GM19395 (cell line): ENCODE results near the gene HIPK4.
"Not testable (repeated sequence)": the region's sequence is repeated elsewhere in the genome, so short reads cannot be mapped to it uniquely, and the experiment has no call there.

Experiments used
- ATAC-seq: cut with Tn5 transposase; IDR thresholded peaks from one replicate; pipeline ENCODE4 v1.9.1; 2021; ENCODE audit warnings: mild to moderate bottlenecking, moderate library complexity; ENCODE audit not compliant: unreplicated experiment

HIPK4 gene, protein sequence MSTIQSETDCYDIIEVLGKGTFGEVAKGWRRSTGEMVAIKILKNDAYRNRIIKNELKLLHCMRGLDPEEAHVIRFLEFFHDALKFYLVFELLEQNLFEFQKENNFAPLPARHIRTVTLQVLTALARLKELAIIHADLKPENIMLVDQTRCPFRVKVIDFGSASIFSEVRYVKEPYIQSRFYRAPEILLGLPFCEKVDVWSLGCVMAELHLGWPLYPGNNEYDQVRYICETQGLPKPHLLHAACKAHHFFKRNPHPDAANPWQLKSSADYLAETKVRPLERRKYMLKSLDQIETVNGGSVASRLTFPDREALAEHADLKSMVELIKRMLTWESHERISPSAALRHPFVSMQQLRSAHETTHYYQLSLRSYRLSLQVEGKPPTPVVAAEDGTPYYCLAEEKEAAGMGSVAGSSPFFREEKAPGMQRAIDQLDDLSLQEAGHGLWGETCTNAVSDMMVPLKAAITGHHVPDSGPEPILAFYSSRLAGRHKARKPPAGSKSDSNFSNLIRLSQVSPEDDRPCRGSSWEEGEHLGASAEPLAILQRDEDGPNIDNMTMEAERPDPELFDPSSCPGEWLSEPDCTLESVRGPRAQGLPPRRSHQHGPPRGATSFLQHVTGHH

DNA sequence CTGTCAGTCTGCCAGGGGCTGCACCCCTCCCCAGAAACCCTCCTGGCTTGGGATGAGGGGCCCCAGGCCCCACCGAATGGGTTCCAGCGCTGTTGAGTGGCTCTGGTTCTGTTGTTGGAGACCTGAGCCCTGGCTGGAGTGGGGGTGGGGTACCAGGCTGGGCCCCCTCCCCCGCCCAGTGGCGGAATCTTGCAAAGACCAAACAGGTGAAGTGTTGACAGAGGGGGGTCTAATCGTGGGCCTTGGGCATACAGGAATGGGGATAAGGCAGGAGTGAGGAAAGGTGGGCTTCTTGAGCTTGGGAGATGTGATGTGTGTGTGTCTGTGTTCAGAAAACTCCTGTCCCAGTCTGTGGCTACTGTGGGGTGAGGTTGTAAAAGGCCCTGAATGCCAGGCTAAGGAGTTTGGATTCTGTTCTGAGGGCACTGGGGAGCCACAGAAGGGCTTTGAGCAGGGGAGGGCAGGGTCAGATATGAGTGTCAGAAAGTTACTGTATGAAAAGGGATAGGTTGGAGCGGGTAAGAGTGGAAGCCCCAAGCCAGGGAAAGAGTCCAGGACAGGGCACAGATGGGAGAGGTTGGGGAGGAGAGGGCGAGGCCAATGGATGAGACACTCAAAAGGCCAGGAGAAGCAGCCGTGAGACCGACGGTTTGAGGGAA, at the start of gene HIPK4:
Gene HIPK4 (minus strand): TSS at position 98 of the 659 bp plus-strand sequence. CDS start 279 bp downstream, outside the sequence.
- ATAC-seq: no peak

DNA sequence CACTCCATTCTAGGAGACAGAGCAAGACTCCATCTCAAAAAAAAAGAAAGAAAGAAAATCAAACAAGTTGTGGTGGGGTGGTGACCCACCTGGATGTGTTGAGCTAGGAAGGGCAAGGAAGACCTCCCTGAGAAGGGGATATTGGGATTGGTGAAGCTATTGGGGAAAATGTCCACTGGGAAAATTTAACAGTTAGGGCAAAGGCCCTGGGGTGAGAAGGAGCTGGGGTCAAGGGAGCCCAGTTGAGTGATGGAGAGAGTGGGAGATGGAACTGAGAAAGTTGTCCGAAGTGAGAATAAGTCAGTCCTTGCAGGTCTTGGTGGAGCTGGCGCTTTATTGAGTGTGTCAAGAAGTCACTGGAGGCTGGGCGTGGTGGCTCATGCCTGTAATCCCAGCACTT, 48.3 kb upstream of the HIPK4 start:
- no peak for ATAC-seq

DNA sequence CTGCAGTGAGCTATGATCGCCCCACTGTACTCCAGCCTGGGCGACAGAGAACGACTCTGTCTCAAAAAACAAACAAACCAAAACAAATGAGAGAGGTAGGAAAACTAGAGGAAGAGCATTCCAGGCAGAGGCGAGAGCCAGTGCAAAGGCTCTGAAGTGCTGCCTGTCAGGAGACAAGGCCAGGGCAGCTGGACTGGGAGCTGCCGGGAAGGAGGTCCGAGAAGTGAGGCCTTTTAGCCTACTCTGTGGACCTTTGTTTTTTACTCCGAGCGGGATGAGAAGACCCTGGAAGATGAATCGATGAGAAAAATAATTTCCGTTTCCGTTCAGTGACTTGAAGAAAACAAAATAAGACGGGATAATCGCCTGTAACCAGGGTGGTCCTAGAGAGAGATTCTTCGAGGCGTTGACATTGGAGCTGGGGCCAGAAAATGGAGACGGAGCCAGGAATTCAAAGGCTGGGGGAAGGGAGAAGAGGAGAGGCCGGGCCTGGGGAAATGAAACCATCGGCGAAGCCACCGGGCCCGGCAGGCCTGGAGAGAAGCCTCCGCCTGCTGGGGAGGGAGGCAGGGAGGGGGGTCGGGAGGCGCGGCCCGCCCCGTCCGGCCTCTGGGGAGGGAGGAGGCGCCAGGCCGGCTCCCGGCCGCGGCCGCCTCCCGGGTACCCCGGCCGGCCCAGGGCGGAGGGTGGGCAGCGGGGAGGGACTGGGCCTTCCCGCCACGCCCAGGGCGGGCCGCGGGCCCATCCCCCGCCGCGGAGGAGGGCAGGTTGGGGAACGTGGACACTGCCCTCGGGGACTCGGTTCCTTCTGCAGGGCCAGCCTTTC, 43.6 kb upstream of the HIPK4 start:
- ATAC-seq: no peak

DNA sequence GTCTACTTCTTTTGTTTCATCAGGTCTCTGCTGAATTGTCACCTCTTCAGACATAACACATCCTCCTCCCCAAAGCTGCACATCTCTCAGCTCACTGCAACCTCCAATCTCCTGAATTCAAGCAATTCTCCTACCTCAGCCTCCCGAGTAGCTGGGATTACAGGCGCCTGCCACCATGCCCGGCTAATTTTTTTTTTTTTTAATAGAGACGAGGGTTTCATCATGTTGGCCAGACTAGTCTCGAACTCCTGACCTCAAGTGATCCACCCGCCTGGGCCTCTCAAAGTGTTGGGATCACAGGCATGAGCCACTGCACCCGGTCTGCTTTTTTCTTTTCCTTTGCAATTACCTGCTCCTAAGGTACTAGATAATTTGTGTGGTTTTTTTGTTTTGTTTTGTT, 42.8 kb upstream of the HIPK4 start:
- ATAC-seq: not testable (repeated sequence)

DNA sequence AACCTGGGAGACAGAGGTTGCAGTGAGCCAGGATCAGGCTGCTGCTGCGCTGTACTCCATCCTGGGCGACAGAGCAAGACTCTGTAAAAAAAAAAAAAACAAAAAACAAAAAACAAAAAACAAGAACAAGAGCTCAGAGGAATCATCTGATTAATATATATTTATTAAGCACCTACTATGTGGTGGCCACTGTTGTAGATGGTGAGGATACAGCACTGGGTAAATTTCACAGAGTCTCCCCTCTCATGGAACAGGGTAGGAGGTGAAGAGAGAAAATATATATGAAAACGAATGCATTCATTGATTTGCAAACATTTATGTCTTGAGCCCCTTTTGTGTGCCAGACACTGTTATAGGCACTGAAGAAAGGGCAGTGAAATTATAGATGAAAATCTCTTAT, 41.7 kb upstream of the HIPK4 start:
- ATAC-seq: no peak

DNA sequence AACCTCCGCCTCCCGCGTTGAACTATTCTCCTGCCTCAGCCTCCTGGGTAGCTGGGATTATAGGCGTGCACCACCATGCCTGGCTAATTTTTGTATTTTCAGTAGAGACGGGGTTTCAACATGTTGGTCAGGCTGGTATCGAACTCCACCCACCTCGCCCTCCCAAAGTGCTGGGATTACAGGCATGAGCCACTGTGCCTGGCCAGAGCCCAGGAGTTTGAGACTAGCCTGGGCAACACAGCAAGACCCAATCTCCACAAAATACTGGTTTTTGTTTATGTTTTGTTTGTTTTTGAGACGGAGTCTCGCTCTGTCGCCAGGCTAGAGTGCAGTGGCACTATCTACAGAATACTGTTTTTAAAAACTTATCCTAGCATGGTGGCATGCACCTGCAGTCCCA, 40.3 kb upstream of the HIPK4 start:
- not testable (repeated sequence) for ATAC-seq

DNA sequence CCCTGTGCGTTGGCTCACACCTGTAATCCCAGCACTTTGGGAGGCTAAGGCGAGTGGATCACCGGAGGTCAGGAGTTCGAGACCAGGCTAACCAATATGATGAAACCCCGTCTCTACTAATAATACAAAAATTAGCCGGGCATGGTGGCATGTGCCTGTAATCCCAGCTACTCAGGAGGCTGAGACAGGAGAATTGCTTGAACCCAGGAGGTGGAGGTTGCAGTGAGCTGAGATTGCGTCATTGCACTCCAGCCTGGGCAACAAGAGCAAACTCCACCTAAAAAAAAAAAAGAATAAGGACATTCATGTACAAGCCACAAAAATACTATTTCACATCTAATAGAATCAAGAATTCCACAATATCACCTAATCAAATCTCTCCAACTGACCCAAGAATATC, 38.2 kb upstream of the HIPK4 start:
- not testable (repeated sequence) for ATAC-seq

DNA sequence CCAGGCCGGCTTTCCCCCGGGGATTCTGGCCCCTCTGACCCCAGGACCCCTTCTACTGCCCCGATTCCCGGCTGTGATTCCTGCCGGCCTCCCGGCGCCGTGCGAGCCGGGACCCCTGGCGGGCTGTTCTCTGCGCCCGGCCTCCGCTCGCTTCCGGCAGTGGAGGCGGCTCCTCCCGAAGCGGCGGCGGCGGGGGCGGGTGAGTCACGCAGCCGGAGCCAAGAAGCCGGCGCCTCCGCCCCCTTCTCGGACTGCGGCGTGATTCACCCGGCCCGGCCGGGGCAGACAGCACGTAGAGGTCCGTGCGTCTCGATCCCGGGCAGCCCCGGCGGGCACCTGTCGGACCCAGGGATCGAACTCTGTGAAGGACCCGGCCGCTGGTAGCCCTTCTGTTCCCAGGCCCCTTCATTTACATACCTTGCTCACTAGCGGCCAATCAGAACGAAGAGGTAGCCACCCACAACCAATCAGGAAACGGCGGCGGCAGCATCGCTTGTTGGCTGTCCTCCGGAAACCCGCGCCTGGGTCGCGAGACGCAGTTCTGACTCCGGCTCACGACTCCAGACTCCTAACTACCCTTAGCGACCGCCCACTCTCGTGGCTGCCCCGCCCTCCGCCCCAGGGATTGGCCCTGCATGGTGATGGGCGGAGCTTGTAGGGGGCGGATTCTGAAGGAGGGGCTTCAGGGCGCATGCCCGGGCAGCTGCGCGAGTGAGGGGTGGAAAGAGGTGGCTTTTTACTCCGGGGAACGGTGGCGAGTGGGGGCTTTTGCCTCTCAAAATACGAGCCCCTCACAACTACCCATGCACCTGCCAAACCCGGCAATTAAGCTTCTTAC, 35.7 kb upstream of the HIPK4 start, which contains the start of gene SERTAD1:
Gene SERTAD1 (minus strand): TSS at position 543 of the 838 bp plus-strand sequence. CDS start 2,446 bp downstream, outside the sequence.
- peak; percentile 81 for ATAC-seq

DNA sequence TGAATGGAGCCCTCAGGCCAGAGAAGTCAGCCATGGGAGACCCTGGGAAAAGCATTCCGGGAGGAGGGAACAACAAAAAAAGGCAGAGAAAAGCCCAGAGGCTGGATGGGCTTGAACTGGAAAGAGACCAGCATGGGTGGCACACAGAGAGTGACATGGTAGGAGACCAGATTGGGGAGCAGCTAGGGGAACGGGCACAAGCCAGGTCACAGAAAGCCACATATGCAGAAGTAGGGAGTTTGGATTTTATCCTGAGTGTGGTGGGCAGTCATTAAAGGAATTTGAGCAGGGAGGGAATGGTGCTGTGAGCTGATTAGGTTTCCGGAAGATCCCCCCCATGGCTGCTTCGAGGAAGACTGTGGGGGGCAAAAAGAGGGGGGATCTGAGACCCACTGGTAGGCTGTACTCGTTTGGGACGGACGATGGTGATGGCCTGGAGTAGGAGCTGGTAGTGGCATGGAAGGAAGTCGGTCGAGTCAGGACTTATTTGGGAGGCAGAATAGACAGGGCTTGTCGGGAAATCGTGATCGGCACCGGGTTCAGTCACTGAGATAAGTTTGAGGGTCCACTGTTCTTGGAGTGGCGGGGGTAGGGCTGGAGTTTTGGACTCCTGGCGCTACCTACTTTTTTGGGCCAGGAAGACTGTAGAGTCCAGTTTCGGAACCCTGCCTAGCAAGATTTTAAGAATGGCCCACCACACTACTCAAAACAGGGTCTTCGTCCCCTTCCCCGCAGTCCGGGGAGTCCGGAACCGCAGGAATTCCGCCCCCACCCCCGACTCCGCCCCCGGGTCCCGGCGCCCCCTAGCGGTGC, 34.9 kb upstream of the HIPK4 start:
- no peak for ATAC-seq

DNA sequence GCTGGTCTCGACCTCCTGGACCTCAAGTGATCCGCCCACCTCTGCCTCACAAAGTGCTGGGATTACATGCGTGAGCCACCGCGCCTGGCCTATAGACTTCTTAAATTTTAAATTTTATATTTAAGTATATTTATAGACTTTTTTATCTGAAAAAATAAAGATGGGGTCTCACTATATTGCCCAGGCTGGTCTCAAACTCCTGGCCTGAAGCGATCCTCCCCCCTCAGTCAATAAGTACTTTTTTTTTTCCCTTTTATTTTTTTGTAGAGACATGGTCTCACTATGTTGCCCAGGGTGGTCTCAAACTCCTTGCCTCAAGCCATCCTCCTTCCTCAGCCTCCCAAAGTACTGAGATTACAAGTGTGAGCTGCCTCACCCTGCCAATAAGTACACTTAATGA, 34.0 kb upstream of the HIPK4 start:
- no peak for ATAC-seq

DNA sequence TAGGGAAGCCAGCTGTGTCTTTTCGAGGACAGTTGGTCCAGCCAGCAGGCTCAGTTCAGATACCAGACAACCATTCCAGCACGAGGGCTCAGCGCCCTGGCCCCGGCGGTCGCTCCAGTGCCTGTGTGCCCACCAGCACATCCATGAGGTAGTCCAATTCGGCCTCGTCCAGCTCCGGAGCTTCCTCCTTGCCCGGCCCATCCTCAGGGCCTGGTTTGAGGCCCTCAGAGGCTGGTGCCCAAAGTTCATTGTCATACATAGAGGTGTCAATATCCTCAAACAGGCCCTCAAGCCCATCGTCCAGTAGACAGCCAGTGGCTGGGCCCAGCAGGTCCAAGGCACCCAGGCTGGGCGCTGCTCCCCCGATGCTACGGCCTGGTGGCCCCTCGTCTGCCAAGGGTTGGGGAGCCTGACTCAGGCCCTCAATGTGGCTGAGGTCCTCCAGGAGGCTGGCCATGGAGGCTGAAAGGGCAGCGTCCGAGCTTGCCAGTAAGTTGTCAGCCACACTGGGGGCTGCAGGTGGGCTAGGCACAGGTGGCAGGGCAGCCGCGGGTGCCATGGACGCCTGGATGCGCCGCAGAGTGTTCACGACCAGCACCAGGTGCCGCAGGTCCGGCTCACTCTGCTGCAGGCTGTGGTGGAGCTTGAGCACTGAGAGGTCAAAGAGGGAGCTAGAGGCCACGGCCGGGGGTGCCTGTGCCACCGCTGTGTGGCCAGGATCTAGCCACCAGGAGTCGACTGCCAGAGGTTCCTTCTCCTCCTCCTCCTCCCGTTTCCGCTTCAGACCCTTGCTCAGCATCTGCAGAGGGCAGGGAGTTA, 33.0 kb upstream of the HIPK4 start:
- ATAC-seq: no peak

DNA sequence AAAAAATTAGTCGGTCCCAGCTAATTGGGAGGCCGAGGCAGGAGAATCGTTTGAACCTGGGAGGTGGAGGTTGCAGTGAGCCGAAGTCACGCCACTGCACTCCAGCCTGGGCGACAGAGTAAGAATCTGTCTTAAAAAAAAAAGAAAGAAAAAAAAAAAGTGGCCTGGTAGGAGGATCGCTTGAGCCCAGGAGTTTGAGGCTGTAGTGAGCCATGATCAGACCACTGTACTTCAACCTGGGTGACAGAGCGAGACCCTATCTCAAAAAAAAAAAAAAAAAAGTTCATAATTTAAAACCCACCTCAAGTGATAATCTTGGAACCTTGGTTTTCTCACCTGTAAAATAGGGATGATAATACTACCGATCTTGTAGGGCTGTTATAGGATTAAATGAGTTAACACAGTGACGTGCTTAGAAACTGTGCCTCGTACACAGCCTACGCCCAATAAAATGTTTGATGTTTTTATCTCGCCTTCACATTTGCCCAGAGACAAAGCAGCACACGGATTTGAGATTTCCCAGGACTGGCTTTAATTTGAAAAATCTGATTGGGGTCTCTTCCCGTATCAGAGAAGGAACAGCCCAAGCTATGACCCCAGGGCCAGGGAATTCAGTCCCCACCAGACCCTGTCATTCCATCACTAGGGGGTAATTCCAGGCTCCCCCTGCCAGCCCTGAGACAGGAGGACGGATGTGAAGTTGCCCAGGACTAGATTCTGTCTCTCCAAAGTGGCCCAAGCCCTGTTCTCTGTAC, 32.2 kb upstream of the HIPK4 start:
- no peak for ATAC-seq

DNA sequence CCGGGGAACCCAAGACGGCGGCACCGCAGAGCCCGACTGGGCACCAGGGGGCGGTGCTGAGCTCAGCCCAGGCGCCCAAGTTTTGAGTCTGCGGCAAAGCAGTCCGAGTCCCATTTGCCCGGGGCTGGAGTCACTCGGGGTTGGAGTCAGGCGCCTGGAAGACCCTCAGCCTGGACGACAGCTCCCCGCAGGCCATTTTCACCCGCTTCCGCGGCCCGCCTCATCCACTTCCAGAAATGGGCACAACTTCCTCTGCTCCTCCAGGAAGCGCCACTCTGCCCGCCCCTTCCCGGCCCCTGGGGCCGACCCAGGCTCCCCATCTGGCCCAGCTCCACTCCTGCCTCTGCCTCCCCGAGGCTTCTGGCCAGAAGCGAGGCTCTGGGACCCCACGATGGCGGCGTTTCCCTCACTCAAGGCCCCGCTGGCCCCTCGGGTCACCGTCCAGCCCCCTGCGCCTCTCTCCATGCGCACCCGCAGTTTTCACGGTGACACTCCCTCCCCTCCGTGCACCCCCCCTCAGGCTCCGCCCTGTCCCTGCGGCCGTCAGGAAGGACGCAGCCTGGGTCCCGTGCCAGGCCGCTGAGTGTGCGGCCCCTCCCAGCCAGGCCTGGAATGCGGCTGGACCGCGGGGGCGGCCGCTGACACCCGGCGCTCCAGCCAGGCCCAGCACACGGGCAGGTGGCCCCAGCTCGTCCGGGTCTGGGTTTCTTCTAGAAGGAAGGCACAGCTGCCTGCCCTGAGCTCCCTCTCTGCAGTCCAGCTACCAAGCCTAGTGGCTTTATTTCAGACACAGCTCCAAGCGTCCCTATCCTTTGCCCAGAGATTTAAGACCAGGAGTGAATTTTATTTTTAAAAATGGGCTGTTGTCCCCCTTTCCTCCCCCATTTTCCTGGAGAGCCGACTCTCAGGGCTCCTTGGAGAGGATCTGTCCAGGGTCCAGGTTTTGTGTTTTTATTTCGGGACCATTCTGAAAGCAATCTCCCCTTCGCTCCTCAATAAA, 31.1 kb upstream of the HIPK4 start:
- no peak for ATAC-seq

DNA sequence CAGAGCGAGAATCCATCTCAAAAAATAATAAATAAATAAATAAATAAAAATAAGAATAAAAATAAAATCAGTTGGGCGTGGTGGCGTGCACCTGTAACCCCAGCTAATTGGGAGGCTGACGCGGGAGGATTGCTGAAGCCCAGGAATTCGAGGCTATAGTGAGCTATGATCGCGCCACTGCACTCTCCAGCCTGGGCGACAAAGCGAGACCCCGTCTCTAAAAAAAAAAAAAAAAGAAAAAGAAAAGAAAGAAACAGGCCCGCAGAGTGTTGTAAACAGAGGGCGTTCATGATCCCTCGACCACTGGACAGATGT, 30.4 kb upstream of the HIPK4 start:
- ATAC-seq: no peak

DNA sequence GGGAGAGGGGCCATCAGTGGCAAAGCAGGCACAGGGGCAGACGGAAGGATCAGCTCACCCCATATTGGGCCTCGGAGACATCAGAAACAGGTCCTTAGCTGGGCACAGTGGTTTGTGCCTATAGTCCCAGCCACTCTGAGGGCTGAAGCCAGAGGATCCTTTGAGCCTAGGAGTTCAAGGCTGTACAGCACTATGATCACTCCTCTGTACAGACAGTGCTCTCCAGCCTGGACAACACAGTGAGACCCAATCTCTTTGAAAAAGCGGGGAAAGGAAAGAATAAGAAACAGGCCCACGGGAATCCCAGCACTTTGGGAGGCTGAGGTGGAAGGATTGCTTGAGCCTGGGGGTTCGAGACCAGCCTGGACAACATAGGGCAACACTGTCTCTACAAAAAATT, 29.8 kb upstream of the HIPK4 start:
- ATAC-seq: no peak

DNA sequence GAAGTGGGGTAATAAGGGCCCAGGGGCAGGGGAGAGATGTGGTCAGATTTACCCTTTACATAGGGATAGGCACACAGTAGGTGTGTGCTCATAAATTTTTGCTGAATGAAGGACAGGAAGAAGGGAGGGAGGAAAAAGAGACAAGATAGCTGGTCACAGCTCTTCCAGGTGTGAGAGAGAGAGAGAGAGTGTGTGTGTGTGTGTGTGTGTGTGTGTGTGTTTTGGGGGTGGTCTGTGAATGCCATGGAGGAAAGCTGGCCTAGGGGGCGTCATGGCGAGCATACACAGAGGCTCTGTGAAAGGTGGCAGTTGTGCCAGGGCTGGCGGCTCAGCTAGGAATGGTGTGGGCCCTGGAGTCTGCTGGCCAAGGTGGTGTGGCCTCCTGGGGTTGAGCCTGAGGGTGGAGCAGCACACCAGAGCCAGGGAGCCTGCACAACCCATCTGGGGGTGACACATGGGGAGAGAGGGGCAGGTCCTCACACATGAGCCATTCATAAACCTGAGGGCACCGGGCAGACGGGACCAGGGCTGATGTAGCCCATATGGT, 29.2 kb upstream of the HIPK4 start:
- no peak for ATAC-seq
